Measurements from ENCODE around the gene FGD4.

The FGD4 gene

GRCh38 chr12:32566663-32567295, 167.4 kb downstream of the FGD4 start:
- no peak for DNase-seq

- DNase-seq, result no peak
Measured at GRCh38 chr12:32567296-32567674, 167.9 kb downstream of the FGD4 start.

DNA sequence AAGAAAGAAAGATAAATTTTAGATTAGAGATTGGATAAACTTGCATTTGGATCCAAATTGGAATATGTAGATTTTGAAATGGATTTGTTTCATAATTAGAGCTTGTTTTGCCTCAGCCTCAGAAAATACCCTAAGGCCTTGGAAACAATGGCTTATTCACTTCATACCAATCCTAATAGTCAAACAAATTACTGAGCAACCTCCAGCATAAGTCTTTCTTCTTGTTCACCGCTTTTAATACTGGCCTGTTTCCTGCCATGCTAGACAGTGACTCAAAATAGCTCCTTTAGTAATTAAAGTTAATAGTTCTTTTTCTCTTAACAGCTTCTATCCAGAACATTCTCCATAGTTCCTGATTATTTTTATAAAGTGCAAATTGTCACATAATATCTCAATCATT, 168.9 kb downstream of the FGD4 start:
- no peak for DNase-seq

- DNase-seq, result no peak
Measured at GRCh38 chr12:32569259-32569658, 169.9 kb downstream of the FGD4 start.

DNA sequence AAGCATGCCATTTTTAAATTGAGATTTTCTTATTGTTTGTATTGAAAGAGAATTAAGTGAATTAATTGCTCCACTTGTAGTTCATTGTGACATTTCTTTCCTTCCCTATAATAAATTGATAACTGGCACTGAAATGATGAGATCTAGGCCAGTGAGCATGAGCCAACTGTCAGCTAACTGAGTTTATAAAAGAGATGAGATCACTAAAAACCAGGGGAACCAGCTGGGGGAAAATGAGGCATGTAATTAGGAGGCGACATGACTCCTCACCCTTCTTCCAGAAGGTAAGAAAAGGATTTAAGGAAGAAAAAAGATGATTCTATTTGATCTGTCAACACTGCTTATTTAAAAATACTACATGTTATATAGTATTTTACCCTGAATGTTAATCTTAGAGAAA, 175.2 kb downstream of the FGD4 start:
- DNase-seq, result no peak

DNA sequence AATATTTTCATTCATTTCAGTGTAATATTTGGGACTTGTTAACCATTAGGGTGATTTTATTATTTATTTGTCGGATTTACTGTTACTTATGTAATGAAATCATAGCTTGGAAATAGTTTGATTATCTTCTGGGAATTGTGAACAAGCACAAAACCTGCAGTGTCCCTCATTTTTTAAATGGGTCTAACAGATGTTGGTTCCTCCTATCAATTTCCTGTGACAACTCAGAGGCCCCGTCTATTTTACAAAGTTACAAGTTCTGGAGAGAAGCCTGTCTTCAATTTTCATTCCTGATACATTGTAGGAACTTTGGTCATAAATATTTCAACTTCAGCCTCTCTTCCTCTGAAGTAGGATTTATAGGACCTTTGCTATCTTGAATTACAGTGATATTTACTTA, 178.0 kb downstream of the FGD4 start:
- no peak for DNase-seq

DNA sequence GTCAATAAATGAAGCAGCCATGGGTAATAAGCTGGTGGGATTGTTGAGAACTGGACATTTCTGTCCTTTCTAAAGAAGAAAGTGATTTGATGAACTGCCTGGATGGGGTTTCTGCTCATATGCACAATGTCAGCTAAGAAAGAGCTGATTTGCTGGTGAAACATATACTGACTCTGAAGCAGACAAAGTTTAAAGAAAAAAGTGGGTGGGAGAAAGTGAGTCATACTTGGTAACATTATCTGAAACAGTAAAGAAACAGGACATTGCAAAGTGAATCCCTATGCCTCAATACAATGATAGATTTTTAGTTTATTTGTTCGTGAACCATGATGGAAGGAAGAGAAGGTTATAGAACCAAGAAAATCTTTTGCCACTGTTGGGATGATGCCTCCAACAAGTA, 184.2 kb downstream of the FGD4 start:
- DNase-seq, result no peak

DNA sequence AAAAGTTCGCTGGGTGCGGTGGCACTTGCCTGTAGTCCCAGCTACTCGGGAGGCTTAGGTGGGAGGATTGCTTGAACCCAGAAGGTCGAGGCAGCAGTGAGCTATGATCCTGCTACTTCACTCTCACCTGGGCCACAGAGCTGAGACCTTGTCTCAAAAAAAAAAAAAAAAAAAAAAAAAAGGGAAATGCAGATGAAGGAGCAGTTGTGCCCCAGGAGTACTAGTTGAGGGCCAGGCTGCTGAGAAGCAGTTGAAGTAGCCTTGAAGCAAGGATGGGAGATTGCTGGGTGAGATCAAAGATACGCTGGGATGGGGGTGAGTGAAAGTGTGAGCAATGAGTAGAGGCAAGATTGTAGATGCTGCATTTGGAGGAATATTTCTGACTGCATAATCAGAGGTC, 186.3 kb downstream of the FGD4 start:
- no peak for DNase-seq

DNA sequence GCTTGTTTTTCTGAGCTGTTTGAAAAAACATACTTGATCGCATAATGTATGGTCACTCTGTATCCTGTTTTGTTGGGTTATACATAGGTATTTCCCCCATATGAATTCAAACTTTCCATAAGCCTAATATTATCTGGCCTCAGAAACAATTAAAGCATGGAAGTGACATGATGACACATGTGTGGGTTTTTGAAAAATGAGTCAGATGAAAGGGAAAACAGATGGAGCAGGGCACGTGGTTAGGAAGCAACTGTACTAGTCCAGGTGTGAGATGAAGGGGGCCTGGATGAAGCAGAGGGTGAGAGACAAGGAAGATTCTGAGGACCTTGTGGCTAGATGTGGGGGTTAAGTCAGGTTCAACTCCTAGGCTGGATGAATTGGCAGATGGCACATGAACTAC, 187.0 kb downstream of the FGD4 start:
- DNase-seq, result no peak

DNA sequence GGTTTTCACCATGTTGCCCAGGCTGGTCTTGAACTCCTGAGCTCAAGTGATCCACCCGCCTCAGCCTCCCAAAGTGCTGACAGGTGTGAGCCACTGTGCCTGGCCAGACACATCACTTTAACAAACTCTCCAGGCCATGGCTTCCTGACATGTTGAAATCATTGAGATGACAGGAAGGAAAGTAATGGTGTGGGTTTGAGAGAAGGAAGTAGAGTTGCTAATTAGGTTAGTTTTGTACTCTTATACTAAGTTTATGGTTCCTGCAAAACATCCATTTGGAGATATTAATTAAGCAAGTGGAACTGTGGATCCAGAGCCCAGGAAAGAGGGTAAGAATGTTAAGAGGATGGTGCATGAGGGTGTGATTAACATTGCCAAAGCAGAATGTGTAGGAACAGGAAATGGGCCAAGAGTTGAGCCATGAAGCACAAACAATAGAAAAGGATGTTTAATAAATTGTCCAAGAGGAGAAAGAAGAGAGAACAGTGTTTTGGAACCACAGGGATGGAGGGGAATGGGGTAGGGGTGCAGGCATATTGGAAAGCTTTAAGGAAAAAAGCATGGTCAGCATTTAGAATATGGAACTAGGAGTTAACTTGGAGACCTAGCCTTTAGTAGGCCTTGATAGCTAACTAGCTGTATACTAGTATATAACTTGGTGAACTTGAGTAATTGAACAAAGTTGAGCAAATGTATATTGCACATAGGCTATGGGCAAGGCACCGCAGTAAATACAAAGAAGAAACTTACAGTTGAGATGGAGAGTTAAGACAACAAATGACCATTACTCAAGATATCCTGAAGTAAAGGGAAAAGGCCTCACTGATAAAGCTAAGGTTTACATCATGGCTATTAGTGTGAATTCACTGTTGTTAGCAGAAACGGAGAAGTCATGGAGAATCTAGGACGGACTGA, 188.5 kb downstream of the FGD4 start:
- no peak for DNase-seq

GRCh38 chr12:32588604-32589003, 189.2 kb downstream of the FGD4 start:
- no peak for DNase-seq

GRCh38 chr12:32589165-32589865, 190.0 kb downstream of the FGD4 start:
- DNase-seq, result peak in 1 of 5 experiments; percentile 92

DNA sequence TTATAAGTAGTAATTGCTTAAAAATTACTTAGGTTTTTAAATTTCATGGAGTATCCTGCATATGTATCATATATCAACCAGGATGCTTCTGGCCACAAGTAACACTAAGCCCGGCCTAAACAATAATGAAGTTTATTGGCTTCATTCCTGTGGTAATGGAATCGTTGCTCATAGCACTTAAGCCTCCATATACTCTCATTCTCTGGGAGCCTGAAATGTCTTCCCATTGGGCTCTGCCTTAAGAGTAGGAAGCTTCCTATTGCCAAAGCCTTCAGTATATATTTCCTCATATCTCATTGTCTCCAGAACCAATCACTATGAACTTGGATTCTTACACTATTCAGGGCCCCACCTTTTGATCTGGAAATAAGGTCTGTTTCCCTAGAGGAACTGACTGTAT, 195.9 kb downstream of the FGD4 start:
- DNase-seq, result no peak

GRCh38 chr12:32596030-32596429, 196.7 kb downstream of the FGD4 start:
- no peak for DNase-seq

- no peak for DNase-seq
Measured at GRCh38 chr12:32598688-32599087, 199.3 kb downstream of the FGD4 start.

GRCh38 chr12:32600681-32601080, 201.3 kb downstream of the FGD4 start:
- no peak for DNase-seq

DNA sequence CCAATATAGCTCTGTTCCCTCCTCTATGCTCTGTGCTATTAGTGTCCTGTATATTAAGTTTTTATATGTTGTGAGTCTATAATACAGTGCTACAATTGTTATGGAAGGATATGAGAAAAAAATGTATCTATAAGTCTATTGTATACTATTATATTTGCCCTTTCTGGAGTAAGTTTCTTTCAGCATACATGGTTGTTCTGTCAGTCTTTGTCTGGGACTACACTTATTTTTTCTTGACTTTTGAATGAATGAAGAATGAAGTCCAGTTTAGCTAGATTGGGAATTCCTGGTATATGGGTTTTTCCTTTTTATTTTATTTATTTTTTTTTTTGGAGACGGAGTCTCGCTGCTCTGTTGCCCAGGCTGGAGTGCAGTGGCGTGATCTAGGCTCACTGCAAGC, 203.7 kb downstream of the FGD4 start:
- no peak for DNase-seq

DNA sequence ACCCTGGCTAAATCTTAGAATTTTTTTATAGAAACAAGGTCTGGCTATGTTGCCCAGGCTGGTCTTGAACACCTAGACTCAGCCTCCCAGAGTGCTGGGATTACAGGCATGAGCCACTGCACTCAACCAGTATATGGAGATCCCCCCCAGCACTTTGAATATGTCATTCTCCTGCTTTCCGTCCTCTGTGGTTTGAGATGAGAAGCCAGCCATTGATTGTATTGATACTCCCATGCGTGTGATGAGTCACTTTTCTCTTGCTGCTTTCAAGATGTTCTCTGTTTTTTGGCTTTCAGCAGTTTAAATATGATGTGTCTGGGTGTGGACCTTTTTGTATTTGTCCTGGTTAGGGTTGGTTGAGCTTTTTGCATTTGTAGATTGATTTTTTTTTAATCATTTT, 204.5 kb downstream of the FGD4 start:
- DNase-seq, result peak in 1 of 5 experiments; percentile 90

DNA sequence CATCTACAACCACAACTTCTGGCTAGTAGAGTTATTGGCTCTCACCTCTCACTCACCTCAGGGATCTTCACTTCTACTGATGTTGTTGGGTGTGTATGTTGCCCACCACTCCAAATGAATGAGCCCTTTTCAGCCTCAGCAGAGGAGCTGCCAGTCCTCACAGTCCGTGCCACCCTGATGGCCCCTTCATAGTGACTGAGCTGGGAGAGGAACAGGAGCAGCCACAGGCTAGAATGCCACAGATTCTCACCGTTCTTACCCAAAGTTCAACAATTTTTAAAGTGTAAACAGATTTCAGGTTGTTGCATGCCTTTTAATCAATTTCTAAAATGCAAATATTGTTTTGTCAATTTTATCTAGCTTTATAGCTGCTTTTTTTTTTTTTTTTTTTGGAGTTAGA, 205.2 kb downstream of the FGD4 start:
- no peak for DNase-seq

DNA sequence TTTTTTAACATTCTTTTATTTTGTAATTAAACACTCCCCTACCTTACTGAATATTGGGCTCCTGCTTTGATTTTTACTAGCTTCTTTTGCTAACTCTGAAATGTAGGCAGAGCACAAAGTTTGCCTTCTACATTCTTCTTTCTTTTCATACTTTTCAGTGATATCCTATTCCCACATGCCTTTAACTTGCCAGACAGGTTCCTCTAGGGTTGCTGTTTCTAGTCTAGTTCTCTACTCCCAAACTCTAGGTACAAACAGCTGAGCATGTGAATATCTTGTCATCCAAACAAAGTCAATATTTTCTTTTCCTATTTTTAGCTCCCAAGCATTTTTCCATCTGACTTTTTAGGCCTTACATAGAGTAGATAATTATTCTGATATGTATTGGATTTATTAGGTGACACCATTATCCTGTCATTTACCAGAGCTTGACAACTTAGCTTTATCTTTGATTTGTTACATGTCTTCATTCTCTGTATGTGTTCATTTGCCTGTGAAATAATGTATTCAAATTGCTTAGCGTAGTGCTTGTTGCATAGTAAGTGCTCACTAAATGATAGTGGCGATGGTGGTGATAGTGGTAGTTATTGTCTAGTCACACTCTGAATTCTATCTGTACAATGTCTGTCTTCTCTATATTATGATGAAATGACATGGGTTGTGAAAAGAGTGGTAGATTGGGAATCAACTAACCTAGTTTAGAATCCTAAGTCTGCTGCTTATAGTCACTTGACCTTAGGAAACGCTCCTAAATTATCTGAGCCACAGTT, 206.2 kb downstream of the FGD4 start:
- no peak for DNase-seq

DNA sequence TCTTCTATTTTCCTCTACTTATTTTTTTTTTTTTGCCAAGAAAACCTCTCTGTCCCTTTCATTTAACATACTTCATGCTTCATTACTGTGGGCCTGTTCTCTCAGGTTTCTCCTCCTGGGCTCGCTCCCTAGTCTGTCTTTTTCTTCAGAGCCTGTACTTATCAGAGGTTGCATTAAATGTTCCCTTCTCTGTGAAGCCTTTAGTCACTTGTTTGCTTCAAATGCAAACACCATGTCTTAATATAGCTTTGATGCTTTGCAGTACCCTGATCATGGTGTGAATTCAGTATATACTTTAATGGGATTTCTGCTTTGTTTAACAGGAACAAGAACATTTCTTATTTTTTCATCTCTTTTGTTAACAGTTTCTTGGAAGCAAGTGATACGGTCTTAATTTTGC, 207.1 kb downstream of the FGD4 start:
- no peak for DNase-seq

DNA sequence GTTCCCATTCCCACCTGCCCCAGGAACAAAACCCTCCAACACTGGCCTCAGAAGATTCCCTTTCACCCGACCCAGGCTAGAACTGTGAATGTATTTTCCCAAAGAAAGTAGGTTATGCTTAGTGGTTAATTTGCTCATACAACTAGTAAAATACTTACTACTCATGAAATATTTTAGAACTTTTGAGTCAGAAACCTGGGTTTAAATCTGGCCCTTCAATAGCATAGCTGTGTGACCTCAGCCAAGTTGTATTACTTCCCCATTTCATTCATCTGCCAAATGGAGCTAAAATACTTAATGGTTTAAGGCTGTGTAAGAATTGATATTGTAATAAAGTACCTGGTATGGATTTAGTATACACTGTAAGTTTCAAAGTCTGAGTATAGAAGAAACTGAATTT, 210.6 kb downstream of the FGD4 start:
- DNase-seq, result no peak

DNA sequence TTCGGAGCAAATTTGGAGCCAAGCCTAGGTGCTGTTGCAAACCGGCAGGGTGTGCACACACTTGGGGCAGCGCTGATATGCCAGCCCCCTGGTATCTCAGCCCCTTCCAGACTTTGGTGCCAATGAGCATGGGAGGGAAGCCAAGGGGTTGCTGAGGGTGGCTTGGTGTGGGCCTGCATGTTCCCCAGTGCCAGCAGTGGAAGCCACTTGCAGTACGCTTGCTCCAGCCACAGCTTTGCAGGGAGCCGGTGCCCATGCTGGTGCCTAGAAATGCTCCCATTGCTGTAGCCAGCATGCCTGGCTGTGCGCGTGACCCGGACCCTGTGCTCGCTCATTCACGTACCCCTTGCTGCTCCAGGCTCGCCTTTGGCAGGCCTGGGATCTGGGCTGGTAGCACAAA, 212.6 kb downstream of the FGD4 start:
- DNase-seq, result no peak

Data from T-helper 2 cell (primary cell).